Fibroblast of the aortic adventitia (primary cell): ENCODE data around the gene PLBD2. TPM values are rescaled to one million over a fixed set of nuclear protein-coding genes. Genes with fewer than 3 reads are reported as not detected.
A peak's percentile ranks its signal among the peaks of the same experiment; 100 is the strongest.

Source experiments
- DNase-seq: peaks from one replicate; pipeline ENCODE4 v3.0.0-alpha.2; 2010; ENCODE audit warnings: low read depth
- H3K4me3 ChIP-seq: 2 replicates; pipeline ENCODE4 v1.5.1; 2011; ENCODE audit warnings: low read depth, mild to moderate bottlenecking, control low read depth, low read length, moderate library complexity
- total RNA-seq: library from RNA; depleted of rRNA; stranded (reverse); fragments of >200 nt; gene quantifications from 2 replicates; pipeline ENCODE4 v1.2.3, GENCODE V29; 2012; ENCODE audit warnings: low replicate concordance
- TF ChIP-seq, protein P1 (sequence below): IDR thresholded peaks from 2 replicates; pipeline ENCODE4 v1.5.1; 2011; ENCODE audit warnings: mild to moderate bottlenecking, low read length, control low read depth, inconsistent platforms; ENCODE audit not compliant: insufficient read depth

PLBD2 gene
- total RNA-seq, 1 donor: 35.1 TPM

DNA sequence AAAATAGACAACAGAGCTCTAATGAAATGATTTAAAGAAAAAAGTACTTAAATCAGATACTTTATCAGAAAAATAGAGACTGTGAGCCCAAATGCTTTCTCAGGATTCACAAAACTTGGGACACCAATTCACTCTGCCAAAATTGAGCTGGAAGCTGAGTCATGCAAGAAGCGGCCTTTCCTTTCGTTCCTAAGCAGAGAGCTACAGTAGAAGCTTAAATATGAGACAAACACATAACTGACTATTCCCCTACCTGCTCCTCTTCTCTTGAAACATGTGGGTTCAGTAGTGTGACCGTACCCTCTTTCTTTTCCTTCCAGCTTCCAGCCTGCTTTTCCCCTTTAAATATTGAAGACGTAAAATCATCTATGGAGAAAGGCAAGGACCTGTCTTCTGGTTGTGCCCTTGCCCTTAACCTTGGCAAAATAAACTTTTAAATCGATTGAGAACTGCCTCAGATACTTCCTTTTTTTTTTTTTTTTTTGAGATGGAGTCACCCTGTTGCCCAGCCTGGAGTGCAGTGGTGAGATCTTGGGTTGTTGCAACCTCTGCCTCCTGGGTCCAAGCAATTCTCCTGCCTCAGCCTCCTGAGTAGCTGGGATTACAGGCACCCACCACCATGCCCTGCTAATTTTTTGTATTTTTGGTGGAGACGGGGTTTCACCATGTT, 49.7 kb downstream of the PLBD2 start:
- TF ChIP-seq, protein P1, sequence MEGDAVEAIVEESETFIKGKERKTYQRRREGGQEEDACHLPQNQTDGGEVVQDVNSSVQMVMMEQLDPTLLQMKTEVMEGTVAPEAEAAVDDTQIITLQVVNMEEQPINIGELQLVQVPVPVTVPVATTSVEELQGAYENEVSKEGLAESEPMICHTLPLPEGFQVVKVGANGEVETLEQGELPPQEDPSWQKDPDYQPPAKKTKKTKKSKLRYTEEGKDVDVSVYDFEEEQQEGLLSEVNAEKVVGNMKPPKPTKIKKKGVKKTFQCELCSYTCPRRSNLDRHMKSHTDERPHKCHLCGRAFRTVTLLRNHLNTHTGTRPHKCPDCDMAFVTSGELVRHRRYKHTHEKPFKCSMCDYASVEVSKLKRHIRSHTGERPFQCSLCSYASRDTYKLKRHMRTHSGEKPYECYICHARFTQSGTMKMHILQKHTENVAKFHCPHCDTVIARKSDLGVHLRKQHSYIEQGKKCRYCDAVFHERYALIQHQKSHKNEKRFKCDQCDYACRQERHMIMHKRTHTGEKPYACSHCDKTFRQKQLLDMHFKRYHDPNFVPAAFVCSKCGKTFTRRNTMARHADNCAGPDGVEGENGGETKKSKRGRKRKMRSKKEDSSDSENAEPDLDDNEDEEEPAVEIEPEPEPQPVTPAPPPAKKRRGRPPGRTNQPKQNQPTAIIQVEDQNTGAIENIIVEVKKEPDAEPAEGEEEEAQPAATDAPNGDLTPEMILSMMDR: no peak
- no peak overlapping the region for H3K4me3 ChIP-seq
- DNase-seq: peak; percentile 83

DNA sequence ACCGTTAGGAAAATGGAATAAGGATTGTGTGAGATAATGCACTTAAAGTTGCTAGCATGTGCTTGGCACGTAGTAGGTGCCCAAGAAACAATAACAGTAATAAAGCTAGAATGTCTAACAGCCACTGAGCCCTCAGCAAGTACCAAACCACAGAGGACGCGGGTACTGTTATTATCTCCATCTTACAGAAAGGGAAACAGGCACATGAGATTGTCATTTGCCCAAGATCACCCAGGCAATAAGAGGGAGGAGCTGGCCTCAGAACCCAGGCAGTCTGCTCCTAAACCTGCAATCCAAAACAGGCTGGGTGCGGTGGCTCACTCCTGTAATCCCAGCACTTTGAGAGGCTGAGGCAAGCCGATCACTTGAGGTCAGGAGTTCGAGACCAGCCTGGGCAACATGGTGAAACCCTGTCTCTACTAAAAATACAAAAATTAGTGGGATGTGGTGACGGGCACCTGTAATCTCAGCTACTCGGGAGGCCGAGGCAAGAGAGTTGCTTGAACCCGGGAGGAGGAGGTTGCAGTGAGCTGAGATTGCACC, 50.4 kb downstream of the PLBD2 start:
- DNase-seq: no peak
- TF ChIP-seq, protein P1: no peak
- no peak overlapping the region for H3K4me3 ChIP-seq

DNA sequence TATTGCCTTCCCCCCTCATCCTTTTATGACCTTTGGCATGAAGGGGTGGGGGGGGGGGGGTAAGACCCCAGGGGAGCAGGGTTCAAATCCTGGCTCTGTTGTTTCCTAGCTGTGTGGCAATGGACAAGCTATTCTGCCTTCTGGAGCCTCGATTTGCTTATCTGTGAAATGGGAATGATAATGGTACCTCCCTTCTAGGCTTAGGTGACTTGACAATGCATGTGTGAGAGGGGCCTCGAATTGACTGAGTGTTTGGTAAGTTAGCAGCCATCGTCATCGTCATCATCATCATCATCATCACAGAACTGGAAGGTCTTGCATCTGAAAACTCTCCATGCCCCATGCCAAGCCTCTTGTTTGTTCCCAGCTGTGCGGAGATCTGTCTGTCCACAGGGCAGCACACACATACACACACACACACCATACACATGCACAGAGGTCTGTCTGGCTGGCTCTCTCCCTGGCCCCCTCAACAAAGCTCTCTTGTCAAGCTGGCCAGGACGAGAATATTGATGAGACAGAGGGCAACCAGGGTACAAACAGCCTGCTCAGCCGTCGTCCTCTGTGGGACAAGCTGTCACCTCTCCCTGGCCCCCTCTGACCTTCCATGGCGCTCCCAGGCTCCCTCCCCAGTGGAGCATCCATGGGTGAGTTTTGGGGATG, 51.2 kb downstream of the PLBD2 start:
- TF ChIP-seq, protein P1: no peak
- H3K4me3 ChIP-seq: no peak overlapping the region
- no peak for DNase-seq

DNA sequence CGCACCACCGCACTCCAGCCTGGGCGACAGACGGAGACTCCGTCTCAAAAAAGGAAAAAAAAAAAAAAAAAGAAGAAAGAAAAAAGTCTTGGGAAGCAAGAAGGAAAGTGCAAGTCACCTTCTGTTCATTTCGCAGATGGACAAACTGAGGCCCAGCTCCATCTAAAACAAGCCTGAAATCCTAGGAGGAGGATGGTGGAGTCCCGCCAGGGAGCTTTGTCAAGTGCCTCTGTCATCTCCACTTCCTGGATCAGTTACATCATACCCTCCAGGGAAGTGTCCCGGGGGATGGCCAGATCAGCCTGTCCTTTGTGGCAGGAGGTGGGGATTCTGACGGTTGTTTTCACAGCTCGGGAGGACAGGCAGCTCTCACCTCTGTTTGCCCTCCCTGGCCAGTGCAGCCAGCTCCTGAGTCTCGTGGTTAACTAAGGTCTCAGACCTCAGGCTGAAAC, 55.1 kb downstream of the PLBD2 start:
- peak; percentile 21 for DNase-seq
- TF ChIP-seq, protein P1: no peak
- H3K4me3 ChIP-seq: no peak overlapping the region

DNA sequence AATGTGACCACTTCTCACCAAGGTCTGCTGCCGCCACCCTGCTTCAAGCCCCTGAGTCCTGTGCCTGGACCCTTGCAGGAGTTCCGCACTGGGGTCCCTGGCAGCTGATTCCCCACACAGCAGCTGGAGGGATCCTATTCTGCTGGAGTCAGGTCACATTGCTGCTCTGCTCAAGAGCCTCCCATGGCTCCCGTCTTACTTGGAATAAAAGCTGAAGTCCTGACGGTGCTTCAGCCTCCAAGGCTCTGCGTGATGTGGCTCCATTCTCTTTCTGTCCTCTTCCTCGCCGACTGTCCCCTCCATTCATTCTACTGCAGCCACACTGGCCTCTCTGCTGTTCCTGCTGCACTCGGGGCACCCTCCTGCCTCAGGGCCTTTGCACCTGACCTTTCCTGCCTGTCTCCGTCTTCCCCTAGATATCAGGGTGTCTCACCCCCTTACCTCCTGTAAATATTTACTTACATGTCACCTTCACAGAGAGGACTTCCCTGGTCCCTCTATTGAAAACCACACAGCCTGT, 56.2 kb downstream of the PLBD2 start:
- TF ChIP-seq, protein P1: no peak
- DNase-seq: no peak

DNA sequence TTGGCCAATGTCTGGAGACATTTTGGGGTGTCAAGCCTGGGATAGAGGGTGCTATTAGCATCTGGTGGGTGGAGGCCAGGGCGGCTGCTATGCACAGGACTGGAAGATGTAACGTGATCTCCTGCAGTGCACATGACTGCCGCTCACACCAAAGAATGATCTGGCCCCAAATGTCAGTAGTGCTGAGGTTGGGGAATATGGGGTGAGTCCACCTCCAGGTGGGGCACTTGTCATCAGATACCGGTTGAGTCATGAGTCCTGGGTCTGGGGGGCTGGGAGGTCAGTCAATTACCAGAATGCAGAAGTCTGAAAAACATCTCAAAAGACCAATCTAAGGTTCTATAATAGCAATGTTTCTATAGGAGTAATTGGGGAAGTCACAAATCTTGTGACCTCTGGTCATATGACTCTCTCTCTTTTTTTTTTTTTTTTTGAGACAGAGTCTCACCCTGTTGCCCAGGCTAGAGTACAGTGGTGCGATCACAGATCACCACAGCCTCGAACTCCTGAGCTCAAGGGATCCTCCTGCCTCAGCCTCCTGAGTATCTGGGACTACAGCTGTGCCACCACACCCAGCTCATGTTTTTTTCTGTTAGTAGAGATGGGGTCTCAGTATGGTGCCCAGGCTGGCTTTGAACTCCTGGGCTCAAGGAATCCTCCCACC, 57.8 kb downstream of the PLBD2 start:
- no peak for DNase-seq
- TF ChIP-seq, protein P1: no peak
- H3K4me3 ChIP-seq: no peak overlapping the region

More for the DNA sequence above, 56.2 kb downstream of the PLBD2 start:
- H3K4me3 ChIP-seq: no peak overlapping the region
